ENCODE results near the gene PTPRN2.

PTPRN2 gene

DNA sequence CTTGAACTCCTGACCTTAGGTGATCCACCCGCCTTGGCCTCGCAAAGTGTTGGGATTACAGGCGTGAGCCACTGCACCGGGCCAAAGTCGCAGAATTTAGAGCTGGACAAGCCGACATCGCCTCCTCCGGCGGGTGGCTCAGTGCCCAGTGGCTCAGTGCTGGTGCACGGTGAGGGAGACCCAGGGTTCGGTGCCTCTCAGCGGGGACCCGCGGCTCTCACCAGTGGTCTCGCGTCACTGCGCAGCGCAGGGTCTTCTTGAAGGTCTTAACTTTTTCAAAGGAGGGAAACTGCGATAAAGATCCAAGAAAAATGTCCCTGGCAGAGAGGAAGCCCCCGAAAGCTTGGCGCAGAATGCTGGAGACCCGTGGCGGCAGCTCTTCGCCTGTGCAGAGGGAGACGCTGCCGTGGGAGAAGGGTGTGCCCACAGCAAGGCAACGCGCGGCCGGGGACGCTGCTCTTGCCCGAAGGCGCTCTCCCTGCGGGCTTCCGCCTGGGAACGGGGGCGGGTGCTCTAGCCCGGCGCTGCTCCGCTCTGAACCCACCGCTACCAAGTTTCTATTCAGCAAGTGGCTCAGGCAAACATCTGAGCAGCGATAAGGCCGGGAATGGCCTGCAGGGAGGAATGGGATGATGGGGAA, 926.5 kb downstream of the PTPRN2 start:
- H3K4me3 ChIP-seq (ENCODE audit: low read length), result no peak overlapping the region
- no peaks in the 10 kb centered on the region for H3K79me2 ChIP-seq (ENCODE audit: control insufficient read depth, insufficient read depth, low read length)
- H3K4me2 ChIP-seq (ENCODE audit: low read length), result no peak overlapping the region
- H3K36me3 ChIP-seq (ENCODE audit: control insufficient read depth, insufficient read depth, low read length), result no peaks in the 10 kb centered on the region
- H2AK5ac ChIP-seq (ENCODE audit: low read length), result no peak overlapping the region
- H2BK5ac ChIP-seq (ENCODE audit: low read length), result no peak overlapping the region
- H3K18ac ChIP-seq (ENCODE audit: low read length), result no peak overlapping the region
- H2BK120ac ChIP-seq (ENCODE audit: low read depth, low read length), result no peak overlapping the region
- no peak overlapping the region for H4K5ac ChIP-seq (ENCODE audit: low read length)
- no peak overlapping the region for H4K8ac ChIP-seq (ENCODE audit: low read depth, low read length)
- H3K56ac ChIP-seq (ENCODE audit: low read length), result no peak overlapping the region
- no CpG with 5 or more reads among the region's 43 CpGs for WGBS (ENCODE audit: extremely low coverage, insufficient coverage, low lambda C conversion rate)
- no peak overlapping the region for H3K27ac ChIP-seq (ENCODE audit: low read depth, low read length)
- no peaks in the 10 kb centered on the region for H3K79me1 ChIP-seq (ENCODE audit: low read length)
- no peak overlapping the region for H3K23ac ChIP-seq (ENCODE audit: low read length)
- H3K27me3 ChIP-seq (ENCODE audit: insufficient read depth, low read length, poor library complexity), result no peaks in the 10 kb centered on the region
- H2BK15ac ChIP-seq (replicated peaks; ENCODE audit: low read depth), result no peak overlapping the region
- H3K4ac ChIP-seq (ENCODE audit: low read depth, low read length), result no peak overlapping the region
- no peak for DNase-seq
- H3K4me1 ChIP-seq (ENCODE audit: control insufficient read depth, low read depth, low read length), result no peaks in the 10 kb centered on the region
- H3K9ac ChIP-seq (ENCODE audit: low read length), result no peak overlapping the region

DNA sequence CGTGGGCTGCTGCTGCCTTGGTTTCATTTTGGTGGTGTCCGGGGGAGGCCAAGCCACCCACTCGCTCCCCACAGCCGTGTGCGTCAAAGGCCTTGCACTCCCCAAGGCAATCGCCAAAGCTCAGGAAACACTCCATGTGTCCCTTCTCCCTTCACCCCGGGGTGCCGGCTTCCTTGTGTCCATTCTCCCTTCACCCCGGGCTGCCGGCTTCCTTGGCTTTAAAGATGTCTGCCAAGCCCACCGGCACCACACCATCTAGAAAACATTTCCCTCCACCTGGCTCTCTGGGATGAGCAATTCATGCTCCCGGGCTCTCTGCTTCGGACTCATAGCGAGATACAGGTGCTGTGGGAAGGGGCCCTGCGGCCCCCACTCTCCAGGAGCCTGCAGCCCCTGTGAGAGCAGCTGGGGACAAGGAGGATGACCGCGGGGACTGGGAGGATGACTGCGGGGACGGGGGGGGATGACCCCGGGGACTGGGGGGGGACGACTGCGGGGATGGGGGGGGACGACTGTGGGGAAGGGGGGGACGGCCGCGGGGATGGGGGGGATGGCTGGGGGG, 928.7 kb downstream of the PTPRN2 start:
- Histone ChIP-seq H3K4me3 (ENCODE audit: low read length) (no peak overlapping the region), H3K4ac (ENCODE audit: low read depth, low read length) (no peak overlapping the region), H3K27ac (ENCODE audit: low read depth, low read length) (no peak overlapping the region), H3K9ac (ENCODE audit: low read length) (no peak overlapping the region), H3K79me1 (ENCODE audit: low read length) (no peaks in the 10 kb centered on the region), H4K5ac (ENCODE audit: low read length) (no peak overlapping the region), H3K23ac (ENCODE audit: low read length) (no peak overlapping the region), H2BK120ac (ENCODE audit: low read depth, low read length) (no peak overlapping the region), H2BK15ac (replicated peaks; ENCODE audit: low read depth) (no peak overlapping the region), H3K79me2 (ENCODE audit: control insufficient read depth, insufficient read depth, low read length) (no peaks in the 10 kb centered on the region), H2BK5ac (ENCODE audit: low read length) (no peak overlapping the region), H3K4me2 (ENCODE audit: low read length) (no peak overlapping the region), H2AK5ac (ENCODE audit: low read length) (no peak overlapping the region), H3K4me1 (ENCODE audit: control insufficient read depth, low read depth, low read length) (no peaks in the 10 kb centered on the region), H3K56ac (ENCODE audit: low read length) (no peak overlapping the region), H3K27me3 (ENCODE audit: insufficient read depth, low read length, poor library complexity) (no peaks in the 10 kb centered on the region), H3K36me3 (ENCODE audit: control insufficient read depth, insufficient read depth, low read length) (no peaks in the 10 kb centered on the region), H3K18ac (ENCODE audit: low read length) (no peak overlapping the region), H4K8ac (ENCODE audit: low read depth, low read length) (no peak overlapping the region)
- no peak for DNase-seq
- no CpG with 5 or more reads among the region's 26 CpGs for WGBS (ENCODE audit: extremely low coverage, insufficient coverage, low lambda C conversion rate)

DNA sequence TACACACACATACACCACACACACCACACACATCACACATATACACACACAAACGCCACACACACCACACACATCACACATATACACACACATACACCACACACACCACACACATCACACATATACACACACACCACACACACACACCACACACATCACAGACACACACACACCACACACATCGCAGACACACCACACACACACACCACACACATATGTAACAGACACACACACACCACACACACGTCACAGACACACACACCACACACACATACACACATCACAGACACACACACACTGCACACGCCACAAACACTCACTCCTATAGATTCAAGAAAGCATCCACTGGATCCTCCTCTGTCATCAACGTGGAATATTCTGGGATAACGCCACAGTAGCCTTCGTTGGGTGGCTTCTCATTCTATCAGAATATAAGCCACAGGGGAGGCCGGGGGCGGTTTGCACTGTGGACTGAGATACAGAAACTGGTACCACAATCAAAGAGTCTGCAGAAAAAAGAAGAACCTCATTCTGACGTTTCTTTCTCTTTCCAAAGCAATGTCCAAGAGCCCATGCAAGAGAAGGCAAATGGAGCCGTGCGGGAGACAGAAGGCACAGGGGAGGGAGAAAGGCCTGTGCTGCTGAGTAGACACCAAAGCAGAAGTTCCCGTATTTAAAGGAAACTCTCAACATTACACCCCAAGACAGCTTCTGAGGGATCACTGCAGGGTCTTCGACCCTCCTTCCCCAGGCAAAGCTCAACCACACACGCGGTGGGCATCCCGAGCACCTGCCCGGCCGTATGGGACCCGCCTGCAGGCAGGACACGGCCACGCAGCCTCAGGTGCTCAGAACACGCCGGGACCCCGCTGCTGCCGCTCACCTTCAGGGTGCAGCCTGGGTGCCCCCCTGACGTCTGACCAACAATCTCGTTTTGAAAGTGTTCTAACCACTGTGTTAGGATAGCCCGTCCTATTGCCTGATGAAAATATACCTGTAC, 929.6 kb downstream of the PTPRN2 start:
- DNase-seq, result no peak
- H4K8ac ChIP-seq (ENCODE audit: low read depth, low read length), result no peak overlapping the region
- no peak overlapping the region for H3K56ac ChIP-seq (ENCODE audit: low read length)
- no peak overlapping the region for H3K18ac ChIP-seq (ENCODE audit: low read length)
- H3K4me1 ChIP-seq (ENCODE audit: control insufficient read depth, low read depth, low read length), result no peaks in the 10 kb centered on the region
- no peaks in the 10 kb centered on the region for H3K79me1 ChIP-seq (ENCODE audit: low read length)
- no peak overlapping the region for H3K4me2 ChIP-seq (ENCODE audit: low read length)
- H4K5ac ChIP-seq (ENCODE audit: low read length), result no peak overlapping the region
- H2BK15ac ChIP-seq (replicated peaks; ENCODE audit: low read depth), result no peak overlapping the region
- no CpG with 5 or more reads among the region's 29 CpGs for WGBS (ENCODE audit: extremely low coverage, insufficient coverage, low lambda C conversion rate)
- H3K9ac ChIP-seq (ENCODE audit: low read length), result no peak overlapping the region
- no peaks in the 10 kb centered on the region for H3K36me3 ChIP-seq (ENCODE audit: control insufficient read depth, insufficient read depth, low read length)
- no peak overlapping the region for H3K23ac ChIP-seq (ENCODE audit: low read length)
- no peaks in the 10 kb centered on the region for H3K27me3 ChIP-seq (ENCODE audit: insufficient read depth, low read length, poor library complexity)
- H3K79me2 ChIP-seq (ENCODE audit: control insufficient read depth, insufficient read depth, low read length), result no peaks in the 10 kb centered on the region
- no peak overlapping the region for H3K4ac ChIP-seq (ENCODE audit: low read depth, low read length)
- H2BK120ac ChIP-seq (ENCODE audit: low read depth, low read length), result no peak overlapping the region
- no peak overlapping the region for H2BK5ac ChIP-seq (ENCODE audit: low read length)
- H3K4me3 ChIP-seq (ENCODE audit: low read length), result no peak overlapping the region
- H2AK5ac ChIP-seq (ENCODE audit: low read length), result no peak overlapping the region
- no peak overlapping the region for H3K27ac ChIP-seq (ENCODE audit: low read depth, low read length)

DNA sequence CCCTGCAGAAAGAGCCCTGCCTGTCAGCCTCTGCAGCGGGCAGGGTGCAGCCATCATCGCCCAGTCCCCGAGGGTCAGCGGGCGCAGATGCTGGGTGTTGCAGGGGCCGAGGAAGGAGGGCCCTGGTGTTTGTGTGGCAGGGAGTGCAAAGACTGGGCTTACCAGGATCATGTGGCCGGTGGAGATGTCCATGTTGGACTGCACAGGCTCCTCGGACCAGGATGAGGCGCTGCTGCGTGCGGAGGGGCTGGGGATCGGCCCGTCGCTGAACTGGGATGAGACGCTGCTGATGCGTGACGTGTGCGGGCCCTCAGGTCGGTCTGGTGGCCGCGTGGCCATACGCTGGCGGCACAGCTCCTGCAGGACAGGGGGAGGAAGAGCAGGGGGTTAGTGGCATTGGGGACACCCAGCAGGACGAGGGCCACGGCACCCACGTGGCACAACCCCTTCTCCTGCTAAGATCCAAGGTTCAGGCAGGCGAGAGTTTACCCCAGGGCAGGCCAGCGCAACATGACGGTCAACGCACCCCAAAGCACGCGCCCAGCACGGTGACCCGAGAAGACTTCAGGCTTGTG, 931.3 kb downstream of the PTPRN2 start:
- H3K27me3 ChIP-seq (ENCODE audit: insufficient read depth, low read length, poor library complexity), result no peaks in the 10 kb centered on the region
- H2BK5ac ChIP-seq (ENCODE audit: low read length), result no peak overlapping the region
- H3K79me2 ChIP-seq (ENCODE audit: control insufficient read depth, insufficient read depth, low read length), result no peaks in the 10 kb centered on the region
- no peaks in the 10 kb centered on the region for H3K4me1 ChIP-seq (ENCODE audit: control insufficient read depth, low read depth, low read length)
- H3K4me2 ChIP-seq (ENCODE audit: low read length), result no peak overlapping the region
- no peak overlapping the region for H3K9ac ChIP-seq (ENCODE audit: low read length)
- no peak overlapping the region for H2AK5ac ChIP-seq (ENCODE audit: low read length)
- no peak overlapping the region for H2BK15ac ChIP-seq (replicated peaks; ENCODE audit: low read depth)
- H3K18ac ChIP-seq (ENCODE audit: low read length), result no peak overlapping the region
- no peak overlapping the region for H4K5ac ChIP-seq (ENCODE audit: low read length)
- H2BK120ac ChIP-seq (ENCODE audit: low read depth, low read length), result no peak overlapping the region
- no CpG with 5 or more reads among the region's 34 CpGs for WGBS (ENCODE audit: extremely low coverage, insufficient coverage, low lambda C conversion rate)
- H4K8ac ChIP-seq (ENCODE audit: low read depth, low read length), result no peak overlapping the region
- no peak overlapping the region for H3K23ac ChIP-seq (ENCODE audit: low read length)
- DNase-seq, result peak; percentile 18
- no peak overlapping the region for H3K56ac ChIP-seq (ENCODE audit: low read length)
- no peaks in the 10 kb centered on the region for H3K79me1 ChIP-seq (ENCODE audit: low read length)
- H3K36me3 ChIP-seq (ENCODE audit: control insufficient read depth, insufficient read depth, low read length), result no peaks in the 10 kb centered on the region
- H3K4ac ChIP-seq (ENCODE audit: low read depth, low read length), result no peak overlapping the region
- no peak overlapping the region for H3K4me3 ChIP-seq (ENCODE audit: low read length)
- no peak overlapping the region for H3K27ac ChIP-seq (ENCODE audit: low read depth, low read length)

DNA sequence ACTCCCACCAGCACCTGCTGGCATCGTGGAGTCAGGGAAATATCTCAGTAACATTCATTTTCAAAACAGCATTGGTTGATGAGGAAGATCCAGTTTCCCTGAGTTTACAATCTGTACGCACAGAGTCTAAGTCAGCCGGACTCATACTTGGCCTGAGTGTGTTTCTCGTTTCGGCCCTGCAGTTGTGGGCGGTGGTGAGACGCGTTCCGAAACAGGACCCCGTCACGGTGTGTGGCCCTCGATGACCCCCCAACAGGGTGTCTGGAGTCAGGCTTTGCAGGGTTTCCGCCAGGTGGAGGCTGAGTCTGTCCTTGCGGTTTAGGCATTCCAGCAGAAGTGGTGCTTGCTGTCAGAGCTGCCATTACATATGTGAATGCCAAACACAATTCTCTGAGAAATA, 933.3 kb downstream of the PTPRN2 start:
- WGBS (ENCODE audit: extremely low coverage, insufficient coverage, low lambda C conversion rate), result no CpG with 5 or more reads among the region's 14 CpGs

More for the DNA sequence above, 933.3 kb downstream of the PTPRN2 start:
- Histone ChIP-seq H3K36me3 (ENCODE audit: control insufficient read depth, insufficient read depth, low read length) (no peaks in the 10 kb centered on the region), H3K4me3 (ENCODE audit: low read length) (no peak overlapping the region), H3K9ac (ENCODE audit: low read length) (no peak overlapping the region), H3K4me2 (ENCODE audit: low read length) (no peak overlapping the region), H4K5ac (ENCODE audit: low read length) (no peak overlapping the region), H4K8ac (ENCODE audit: low read depth, low read length) (no peak overlapping the region), H2BK120ac (ENCODE audit: low read depth, low read length) (no peak overlapping the region), H2AK5ac (ENCODE audit: low read length) (no peak overlapping the region), H2BK5ac (ENCODE audit: low read length) (no peak overlapping the region), H3K79me2 (ENCODE audit: control insufficient read depth, insufficient read depth, low read length) (no peaks in the 10 kb centered on the region), H3K4me1 (ENCODE audit: control insufficient read depth, low read depth, low read length) (no peaks in the 10 kb centered on the region), H3K27me3 (ENCODE audit: insufficient read depth, low read length, poor library complexity) (no peaks in the 10 kb centered on the region), H3K23ac (ENCODE audit: low read length) (no peak overlapping the region), H3K18ac (ENCODE audit: low read length) (no peak overlapping the region), H3K56ac (ENCODE audit: low read length) (no peak overlapping the region), H3K79me1 (ENCODE audit: low read length) (no peaks in the 10 kb centered on the region), H3K4ac (ENCODE audit: low read depth, low read length) (no peak overlapping the region), H2BK15ac (replicated peaks; ENCODE audit: low read depth) (no peak overlapping the region), H3K27ac (ENCODE audit: low read depth, low read length) (no peak overlapping the region)
- no peak for DNase-seq
